ENCODE measurements around the gene PRKCH. TPM values are rescaled to one million over a fixed set of nuclear protein-coding genes. Genes with fewer than 3 reads are reported as not detected.
A peak's percentile ranks its signal among the peaks of the same experiment; 100 is the strongest.

Gene PRKCH
- total RNA-seq, 1 experiment from 2014 or later = 22.3 TPM

GRCh38 chr14:61280092-61280525 is 41.3 kb upstream of the PRKCH start:
- Mint-ChIP-seq H3K4me1 (ENCODE audit: low read depth, unreplicated experiment) (peaks cover 20% of the 10 kb centered on the region), H3K9me3 (ENCODE audit: low read depth, unreplicated experiment) (no peaks in the 10 kb centered on the region), H3K4me3 (ENCODE audit: low read depth, unreplicated experiment) (peak overlapping the region; percentile 100), H3K27ac (ENCODE audit: unreplicated experiment) (peak overlapping the region; percentile 55), H3K36me3 (ENCODE audit: insufficient read depth, unreplicated experiment) (peaks cover 32% of the 10 kb centered on the region), H3K27me3 (ENCODE audit: unreplicated experiment) (no peaks in the 10 kb centered on the region)
- CTCF ChIA-PET = interaction anchor here (0.5 to 1.6 kb wide), 6 partner anchors 8 to 615 kb away, joined by 3 to 5 read pairs (median 4); no protein-coding TSS in a partner anchor
- intact Hi-C loops (cut with micrococcal nuclease; ENCODE audit: unreplicated experiment) = no loop called here
- DNase-seq = peak; percentile 36
- BruUV-seq (replicated peaks) = no TSS peak
- TF ChIP-seq CTCF (IDR thresholded peaks at IDR 0.05; ENCODE audit: unreplicated experiment) = no peak

GRCh38 chr14:61280526-61281185 is 40.7 kb upstream of the PRKCH start:
- peak; percentile 87 for DNase-seq
- Mint-ChIP-seq H3K27ac (ENCODE audit: unreplicated experiment) (peak overlapping the region; percentile 55), H3K4me3 (ENCODE audit: low read depth, unreplicated experiment) (peak overlapping the region; percentile 100), H3K27me3 (ENCODE audit: unreplicated experiment) (no peaks in the 10 kb centered on the region), H3K36me3 (ENCODE audit: insufficient read depth, unreplicated experiment) (peaks cover 32% of the 10 kb centered on the region), H3K4me1 (ENCODE audit: low read depth, unreplicated experiment) (peaks cover 26% of the 10 kb centered on the region), H3K9me3 (ENCODE audit: low read depth, unreplicated experiment) (no peaks in the 10 kb centered on the region)
- no TSS peak for BruUV-seq (replicated peaks)
- peak; percentile 37 for TF ChIP-seq CTCF (IDR thresholded peaks at IDR 0.05; ENCODE audit: unreplicated experiment)
- CTCF ChIA-PET = interaction anchor here (0.5 to 1.6 kb wide), 7 partner anchors 8 to 616 kb away, joined by 3 to 5 read pairs (median 4); no protein-coding TSS in a partner anchor
- intact Hi-C loops (cut with micrococcal nuclease; ENCODE audit: unreplicated experiment) = no loop called here

- TF ChIP-seq CTCF (IDR thresholded peaks at IDR 0.05; ENCODE audit: unreplicated experiment) = no peak
- Mint-ChIP-seq H3K36me3 (ENCODE audit: insufficient read depth, unreplicated experiment) (peaks cover 32% of the 10 kb centered on the region), H3K4me1 (ENCODE audit: low read depth, unreplicated experiment) (peaks cover 33% of the 10 kb centered on the region), H3K27me3 (ENCODE audit: unreplicated experiment) (no peaks in the 10 kb centered on the region), H3K9me3 (ENCODE audit: low read depth, unreplicated experiment) (no peaks in the 10 kb centered on the region), H3K4me3 (ENCODE audit: low read depth, unreplicated experiment) (peak within 1 kb of the TSS; percentile 100), H3K27ac (ENCODE audit: unreplicated experiment) (peak within 1 kb of the TSS; percentile 55)
- CTCF ChIA-PET = interaction anchor here (0.6 to 1.3 kb wide), 5 partner anchors 8 to 1033 kb away, joined by 3 to 5 read pairs (median 3); partner anchors contain the start of gene PPM1A
- no TSS peak for BruUV-seq (replicated peaks)
- DNase-seq = peak; percentile 94
- intact Hi-C loops (cut with micrococcal nuclease; ENCODE audit: unreplicated experiment) = no loop called here
Observed at GRCh38 chr14:61281186-61281947, 40.0 kb upstream of the PRKCH start, which contains the start of gene TMEM30B. Gene TMEM30B (minus strand): TSS chr14:61281338. CDS start chr14:61281147, 191 bp downstream.

GRCh38 chr14:61281948-61282275 is 39.5 kb upstream of the PRKCH start:
- Mint-ChIP-seq H3K9me3 (ENCODE audit: low read depth, unreplicated experiment) (no peaks in the 10 kb centered on the region), H3K4me1 (ENCODE audit: low read depth, unreplicated experiment) (peaks cover 39% of the 10 kb centered on the region), H3K4me3 (ENCODE audit: low read depth, unreplicated experiment) (peak overlapping the region; percentile 100), H3K27me3 (ENCODE audit: unreplicated experiment) (no peaks in the 10 kb centered on the region), H3K36me3 (ENCODE audit: insufficient read depth, unreplicated experiment) (peaks cover 32% of the 10 kb centered on the region), H3K27ac (ENCODE audit: unreplicated experiment) (peak overlapping the region; percentile 55)
- TSS peak; percentile 94 for BruUV-seq (replicated peaks)
- CTCF ChIA-PET = interaction anchor here (0.7 kb wide), 2 partner anchors 559 to 1033 kb away, joined by 3 to 5 read pairs; partner anchors contain the start of gene PPM1A
- no peak for DNase-seq
- no peak for TF ChIP-seq CTCF (IDR thresholded peaks at IDR 0.05; ENCODE audit: unreplicated experiment)
- intact Hi-C loops (cut with micrococcal nuclease; ENCODE audit: unreplicated experiment) = no loop called here
